ENCODE results near the gene PRDM11. TPM values are rescaled to one million over a fixed set of nuclear protein-coding genes. Genes with fewer than 3 reads are reported as not detected.
A peak's percentile ranks its signal among the peaks of the same experiment; 100 is the strongest.

The PRDM11 gene
- total and polyA plus RNA-seq, 2 experiments from 2014 or later, result 11.8 to 20.5 TPM

DNA sequence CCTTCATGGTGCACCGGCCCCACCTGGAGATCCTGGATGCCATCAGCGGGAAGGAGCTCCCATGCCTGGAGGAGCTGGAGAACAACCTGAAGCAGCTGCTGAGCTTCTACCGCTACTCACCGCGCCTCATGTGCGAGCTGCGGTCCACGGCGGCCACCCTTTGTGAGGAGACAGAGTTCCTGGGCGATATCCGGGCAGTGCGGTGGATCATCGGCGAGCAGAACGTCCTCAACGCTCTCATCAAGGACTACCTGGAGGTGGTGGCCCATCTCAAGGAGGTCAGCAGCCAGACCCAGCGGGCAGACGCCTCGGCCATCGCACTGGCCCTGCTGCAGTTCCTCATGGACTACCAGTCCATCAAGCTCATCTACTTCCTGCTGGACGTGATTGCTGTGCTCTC is 80.5 kb downstream of the PRDM11 start:
- H3K27me3 ChIP-seq, result no peaks in the 10 kb centered on the region
- peaks cover 12% of the 10 kb centered on the region for H3K36me3 ChIP-seq
- no peaks in the 10 kb centered on the region for H3K4me1 ChIP-seq (ENCODE audit: low read depth)
- no peaks in the 10 kb centered on the region for H3K9me3 ChIP-seq (ENCODE audit: low read depth)
- DNase-seq (ENCODE audit: low read depth in 1 of 2, low spot score in 1 of 2), result no peak
- TF ChIP-seq, protein P1, sequence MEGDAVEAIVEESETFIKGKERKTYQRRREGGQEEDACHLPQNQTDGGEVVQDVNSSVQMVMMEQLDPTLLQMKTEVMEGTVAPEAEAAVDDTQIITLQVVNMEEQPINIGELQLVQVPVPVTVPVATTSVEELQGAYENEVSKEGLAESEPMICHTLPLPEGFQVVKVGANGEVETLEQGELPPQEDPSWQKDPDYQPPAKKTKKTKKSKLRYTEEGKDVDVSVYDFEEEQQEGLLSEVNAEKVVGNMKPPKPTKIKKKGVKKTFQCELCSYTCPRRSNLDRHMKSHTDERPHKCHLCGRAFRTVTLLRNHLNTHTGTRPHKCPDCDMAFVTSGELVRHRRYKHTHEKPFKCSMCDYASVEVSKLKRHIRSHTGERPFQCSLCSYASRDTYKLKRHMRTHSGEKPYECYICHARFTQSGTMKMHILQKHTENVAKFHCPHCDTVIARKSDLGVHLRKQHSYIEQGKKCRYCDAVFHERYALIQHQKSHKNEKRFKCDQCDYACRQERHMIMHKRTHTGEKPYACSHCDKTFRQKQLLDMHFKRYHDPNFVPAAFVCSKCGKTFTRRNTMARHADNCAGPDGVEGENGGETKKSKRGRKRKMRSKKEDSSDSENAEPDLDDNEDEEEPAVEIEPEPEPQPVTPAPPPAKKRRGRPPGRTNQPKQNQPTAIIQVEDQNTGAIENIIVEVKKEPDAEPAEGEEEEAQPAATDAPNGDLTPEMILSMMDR (IDR thresholded peaks at IDR 0.05; ENCODE audit: low read depth, low read length), result no peak
- no peak overlapping the region for H3K4me3 ChIP-seq
- no peak overlapping the region for H3K27ac ChIP-seq

- Histone ChIP-seq H3K27me3 (no peaks in the 10 kb centered on the region), H3K4me3 (no peak overlapping the region), H3K27ac (no peak overlapping the region), H3K4me1 (ENCODE audit: low read depth) (no peaks in the 10 kb centered on the region), H3K36me3 (peaks cover 8% of the 10 kb centered on the region), H3K9me3 (ENCODE audit: low read depth) (no peaks in the 10 kb centered on the region)
- no peak for DNase-seq (ENCODE audit: low read depth in 1 of 2, low spot score in 1 of 2)
- TF ChIP-seq, protein P1 (IDR thresholded peaks at IDR 0.05; ENCODE audit: low read depth, low read length), result no peak
Observed at GRCh38 chr11:45227836-45228235, 81.4 kb downstream of the PRDM11 start.

DNA sequence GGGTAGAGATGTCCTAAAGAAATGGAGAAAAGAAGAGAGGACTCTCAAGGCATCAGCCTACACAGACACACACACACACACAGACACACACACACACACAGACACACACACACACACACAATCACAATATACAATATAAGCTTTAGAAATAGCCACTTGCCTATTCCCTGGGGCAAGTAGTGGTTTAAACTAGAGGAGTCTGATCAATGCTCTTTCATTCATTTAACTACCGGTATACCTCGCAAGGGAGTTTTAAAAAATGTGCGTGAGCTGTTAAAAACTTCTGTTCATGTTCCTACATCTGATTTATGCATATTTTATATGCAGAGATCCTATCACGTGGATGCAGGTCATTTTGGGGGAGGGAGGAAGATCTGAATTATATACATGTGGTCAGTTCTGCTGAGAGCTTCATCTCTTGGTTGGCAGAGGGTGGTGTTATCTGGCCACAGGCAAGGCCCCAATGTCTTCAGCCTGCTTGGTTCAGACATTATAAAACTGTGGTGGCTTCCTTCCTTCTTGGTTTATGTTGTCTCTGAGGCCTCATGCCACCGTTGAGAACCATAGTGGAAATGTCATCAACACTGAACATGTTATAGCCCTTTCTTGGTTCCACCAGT is 83.1 kb downstream of the PRDM11 start:
- H3K27me3 ChIP-seq, result no peaks in the 10 kb centered on the region
- H3K4me1 ChIP-seq (ENCODE audit: low read depth), result no peaks in the 10 kb centered on the region
- no peaks in the 10 kb centered on the region for H3K9me3 ChIP-seq (ENCODE audit: low read depth)
- H3K36me3 ChIP-seq, result peaks cover 8% of the 10 kb centered on the region
- no peak overlapping the region for H3K4me3 ChIP-seq
- TF ChIP-seq, protein P1 (IDR thresholded peaks at IDR 0.05; ENCODE audit: low read depth, low read length), result no peak
- no peak overlapping the region for H3K27ac ChIP-seq
- DNase-seq (ENCODE audit: low read depth in 1 of 2, low spot score in 1 of 2), result no peak

DNA sequence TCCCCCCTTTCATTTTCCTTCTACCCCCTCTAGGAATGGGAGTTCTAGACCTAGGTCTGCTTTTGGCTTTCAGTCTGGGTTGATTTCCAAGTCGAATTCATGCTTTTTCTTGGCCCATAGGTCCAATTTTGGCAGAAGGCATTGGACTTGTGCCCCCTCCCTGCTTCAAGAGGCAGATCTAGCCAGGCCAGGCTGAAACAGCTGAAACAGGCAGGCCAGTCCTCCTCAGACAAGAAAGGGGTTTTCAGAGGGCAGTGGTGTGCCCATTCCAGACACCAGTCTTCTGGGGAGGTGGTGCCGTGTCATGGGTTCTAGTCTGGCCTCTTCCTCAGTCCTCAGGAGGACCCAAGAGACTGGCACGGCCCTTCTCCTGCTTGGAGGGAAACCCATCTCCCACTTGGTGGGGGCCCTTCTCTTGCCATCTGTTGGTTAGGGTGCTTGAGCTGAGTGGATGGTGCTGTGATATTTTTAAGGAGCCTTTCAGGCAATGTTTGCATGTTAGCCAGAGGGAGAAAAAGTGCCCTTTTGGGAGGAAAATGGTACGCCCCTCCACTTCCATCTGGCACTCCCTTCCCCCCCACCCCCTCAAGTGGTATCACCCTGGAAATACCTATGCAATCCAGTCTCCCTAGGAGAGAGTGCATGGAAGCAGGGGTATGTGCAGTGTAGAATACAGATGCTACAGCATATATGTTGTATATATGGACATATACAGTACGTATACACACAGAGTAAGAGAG is 86.1 kb downstream of the PRDM11 start:
- Histone ChIP-seq H3K27me3 (peaks cover 3% of the 10 kb centered on the region), H3K4me3 (no peak overlapping the region), H3K9me3 (ENCODE audit: low read depth) (no peaks in the 10 kb centered on the region), H3K36me3 (no peaks in the 10 kb centered on the region), H3K27ac (no peak overlapping the region), H3K4me1 (ENCODE audit: low read depth) (no peaks in the 10 kb centered on the region)
- TF ChIP-seq, protein P1 (IDR thresholded peaks at IDR 0.05; ENCODE audit: low read depth, low read length), result no peak
- DNase-seq (ENCODE audit: low read depth in 1 of 2, low spot score in 1 of 2), result no peak

- H3K36me3 ChIP-seq, result no peaks in the 10 kb centered on the region
- no peak overlapping the region for H3K27ac ChIP-seq
- no peaks in the 10 kb centered on the region for H3K4me1 ChIP-seq (ENCODE audit: low read depth)
- peak; percentile 68 to 74 for DNase-seq (ENCODE audit: low read depth in 1 of 2, low spot score in 1 of 2)
- no peak overlapping the region for H3K4me3 ChIP-seq
- H3K27me3 ChIP-seq, result peaks cover 6% of the 10 kb centered on the region
- TF ChIP-seq, protein P1 (IDR thresholded peaks at IDR 0.05; ENCODE audit: low read depth, low read length), result peak; percentile 91
- no peaks in the 10 kb centered on the region for H3K9me3 ChIP-seq (ENCODE audit: low read depth)
Observed at GRCh38 chr11:45233121-45233803, 86.8 kb downstream of the PRDM11 start.

Data from cardiac muscle cell (in vitro differentiated cells and primary cell).